ENCODE measurements around the gene PIAS2.
"Not testable (repeated sequence)": the region's sequence is repeated elsewhere in the genome, so short reads cannot be mapped to it uniquely, and the experiment has no call there.

Gene PIAS2

GRCh38 chr18:46830633-46831032 lies 86.7 kb downstream of the PIAS2 start:
- no peak for DNase-seq

GRCh38 chr18:46829947-46830346 lies 87.4 kb downstream of the PIAS2 start:
- DNase-seq, result no peak

- no peak for DNase-seq
These were observed 87.8 kb downstream of the PIAS2 start for GRCh38 chr18:46829531-46829930.

GRCh38 chr18:46821856-46822711 lies 95.2 kb downstream of the PIAS2 start:
- no peak for DNase-seq

GRCh38 chr18:46820863-46821262 lies 96.4 kb downstream of the PIAS2 start:
- no peak for DNase-seq

GRCh38 chr18:46815661-46816060 lies 101.6 kb downstream of the PIAS2 start:
- DNase-seq, result no peak

GRCh38 chr18:46814399-46814798 lies 102.9 kb downstream of the PIAS2 start:
- DNase-seq, result no peak

GRCh38 chr18:46812311-46812710 lies 105.0 kb downstream of the PIAS2 start:
- no peak for DNase-seq

GRCh38 chr18:46810481-46811000 lies 106.8 kb downstream of the PIAS2 start:
- DNase-seq, result no peak

- DNase-seq, result no peak
These were observed 108.2 kb downstream of the PIAS2 start for GRCh38 chr18:46809145-46809544.

- not testable (repeated sequence) for DNase-seq
These were observed 121.4 kb downstream of the PIAS2 start for GRCh38 chr18:46795945-46796344.

GRCh38 chr18:46794607-46795006 lies 122.7 kb downstream of the PIAS2 start:
- no peak for DNase-seq

- no peak for DNase-seq
These were observed 123.7 kb downstream of the PIAS2 start for GRCh38 chr18:46793565-46793964.

GRCh38 chr18:46789088-46789487 lies 128.2 kb downstream of the PIAS2 start:
- no peak for DNase-seq

GRCh38 chr18:46787674-46788073 lies 129.6 kb downstream of the PIAS2 start:
- DNase-seq, result no peak

GRCh38 chr18:46772357-46772756 lies 144.9 kb downstream of the PIAS2 start:
- DNase-seq, result no peak

- DNase-seq, result peak in 1 of 2 donors; percentile 30
These were observed 146.2 kb downstream of the PIAS2 start for GRCh38 chr18:46771141-46771540.

- no peak for DNase-seq
These were observed 146.6 kb downstream of the PIAS2 start for GRCh38 chr18:46770708-46771107.

GRCh38 chr18:46768166-46768921 lies 149.0 kb downstream of the PIAS2 start:
- DNase-seq, result no peak

GRCh38 chr18:46767217-46767616 lies 150.1 kb downstream of the PIAS2 start:
- no peak for DNase-seq

GRCh38 chr18:46764586-46764985 lies 152.7 kb downstream of the PIAS2 start:
- DNase-seq, result no peak

- peak in 1 of 2 donors; percentile 65 for DNase-seq
These were observed 156.1 kb downstream of the PIAS2 start for GRCh38 chr18:46761059-46761769.

GRCh38 chr18:46759890-46760289 lies 157.4 kb downstream of the PIAS2 start:
- DNase-seq, result no peak
